Endometrial microvascular endothelial cells (primary cell): ENCODE measurements around the gene RAP1GAP2. TPM values are rescaled to one million over a fixed set of nuclear protein-coding genes. Genes with fewer than 3 reads are reported as not detected.

Experiments
- in situ Hi-C: cut with HindIII; loops from 2 replicates; pipeline ENCODE4 v1.10.0; 2017; ENCODE audit warnings: low sequenced_read_pairs, low pct_unique_long_range_greater_than_20kb; ENCODE audit errors: inconsistent ontology term
- total RNA-seq: library from RNA; depleted of rRNA; stranded (reverse); fragments of >200 nt; gene quantifications from one replicate; pipeline ENCODE4 v1.2.3, GENCODE V29; 2015; ENCODE audit errors: inconsistent ontology term

RAP1GAP2 gene
- total RNA-seq, 1 donor from 2014 or later: 2.5 TPM

- in situ Hi-C loops: no loop called here
Measured at GRCh38 chr17:2844416-2844815, 48.2 kb downstream of the RAP1GAP2 start.

GRCh38 chr17:2847381-2848333 is 51.4 kb downstream of the RAP1GAP2 start:
- in situ Hi-C loops: no loop called here

GRCh38 chr17:2849327-2849670 is 53.1 kb downstream of the RAP1GAP2 start:
- in situ Hi-C loops: no loop called here

GRCh38 chr17:2850991-2851390 is 54.8 kb downstream of the RAP1GAP2 start:
- in situ Hi-C loops: loop anchor here (25.0 kb wide), 2 partner anchors 89 to 161 kb away; no protein-coding TSS in a partner anchor

GRCh38 chr17:2851615-2852014 is 55.4 kb downstream of the RAP1GAP2 start:
- in situ Hi-C loops: loop anchor here (25.0 kb wide), 2 partner anchors 89 to 161 kb away; no protein-coding TSS in a partner anchor

DNA sequence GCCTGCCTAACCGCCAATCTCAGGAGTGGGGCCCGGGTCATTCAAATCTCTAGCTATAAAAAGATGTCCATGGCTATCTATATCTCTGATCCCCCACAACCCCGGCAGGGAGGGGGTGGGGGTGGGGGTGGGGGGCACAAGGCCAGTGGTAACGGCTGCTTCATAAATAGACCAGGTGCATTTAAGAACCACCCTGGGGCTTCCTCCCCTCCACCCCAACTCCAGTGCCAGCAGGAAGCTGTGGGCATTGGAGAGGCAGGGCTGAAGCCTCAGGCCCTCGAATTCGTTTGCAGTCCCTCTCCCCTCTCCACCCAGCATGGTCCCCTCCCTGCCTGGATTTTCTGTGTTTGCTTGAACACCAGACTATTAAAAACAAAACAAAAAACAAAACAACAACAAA is 56.0 kb downstream of the RAP1GAP2 start:
- in situ Hi-C loops: loop anchor here (25.0 kb wide), 2 partner anchors 90 to 160 kb away; no protein-coding TSS in a partner anchor

DNA sequence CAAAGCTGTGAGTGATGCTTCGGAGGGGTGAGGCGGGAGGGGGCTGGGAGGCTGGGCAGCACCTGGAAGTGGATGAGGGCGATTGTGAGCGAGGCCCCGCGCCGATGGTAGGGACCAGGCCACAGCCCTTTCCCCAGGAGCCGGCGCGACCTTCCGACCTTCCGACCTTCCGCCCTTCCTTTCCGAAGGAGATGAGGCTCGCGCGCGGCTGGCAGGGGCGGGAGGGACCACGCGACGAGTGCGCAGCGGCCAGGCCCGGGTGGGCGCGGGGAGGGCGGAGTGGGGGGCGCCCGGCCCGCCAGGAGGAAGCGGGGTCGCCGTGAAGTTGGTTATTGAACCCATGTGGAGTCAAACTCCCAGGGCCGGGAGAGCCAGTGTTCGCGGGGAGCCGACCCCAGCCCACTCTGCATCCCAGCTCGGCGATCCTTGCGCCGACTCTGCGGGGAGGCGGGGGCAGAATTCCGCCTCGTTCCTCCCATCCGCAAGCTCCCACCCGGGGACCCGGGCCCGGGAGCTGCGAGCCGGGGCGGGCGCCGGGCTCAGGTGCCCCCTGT is 56.6 kb downstream of the RAP1GAP2 start:
- in situ Hi-C loops: loop anchor here (25.0 kb wide), 2 partner anchors 91 to 159 kb away; no protein-coding TSS in a partner anchor

GRCh38 chr17:2853283-2854142 is 57.3 kb downstream of the RAP1GAP2 start:
- in situ Hi-C loops: loop anchor here (25.0 kb wide), 2 partner anchors 91 to 159 kb away; no protein-coding TSS in a partner anchor

DNA sequence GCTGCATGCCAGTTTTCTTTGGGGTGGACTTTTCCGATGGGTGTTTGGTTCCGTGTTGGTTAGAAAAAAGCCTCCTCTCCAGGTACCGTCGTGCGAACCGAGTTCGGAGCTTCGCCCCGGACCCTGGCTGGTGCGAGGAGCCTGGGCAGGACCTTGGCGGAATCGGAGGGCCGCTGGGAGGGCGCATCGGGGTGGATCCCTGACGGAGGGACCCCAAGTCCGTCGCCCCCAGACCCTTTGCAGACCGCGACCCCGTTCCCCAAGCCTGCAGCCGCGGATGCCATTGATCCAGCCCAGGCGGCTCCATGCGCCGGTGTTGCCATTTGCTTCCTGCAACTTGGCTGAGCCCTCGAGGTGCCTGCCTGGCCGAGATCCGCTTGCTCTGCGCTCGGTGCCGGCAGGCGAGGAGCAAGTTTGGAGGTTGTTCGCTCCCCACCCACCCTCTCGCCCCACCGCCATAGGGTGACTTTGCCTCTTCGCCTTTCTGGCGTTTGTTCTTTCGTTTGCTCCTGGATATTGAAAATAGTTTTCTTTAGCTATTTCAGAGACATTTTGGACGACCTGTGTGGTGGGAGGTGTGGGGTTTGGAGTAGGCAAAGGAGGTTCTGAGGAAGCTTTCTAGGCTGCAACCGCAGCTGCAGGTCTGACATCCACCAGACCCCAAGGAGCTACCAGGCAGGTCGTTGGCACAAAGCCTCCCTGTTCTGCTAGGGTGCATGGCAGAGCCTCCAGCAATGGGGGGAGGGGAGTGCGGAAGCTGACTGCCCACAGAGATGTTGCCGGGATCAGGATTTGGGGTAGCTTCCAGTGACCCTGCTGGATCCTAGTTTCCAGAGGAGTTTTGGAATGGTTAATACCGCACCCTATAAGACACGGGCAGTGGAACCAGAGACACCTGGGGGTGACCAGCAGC is 58.2 kb downstream of the RAP1GAP2 start:
- in situ Hi-C loops: loop anchor here (25.0 kb wide), 2 partner anchors 92 to 158 kb away; no protein-coding TSS in a partner anchor

DNA sequence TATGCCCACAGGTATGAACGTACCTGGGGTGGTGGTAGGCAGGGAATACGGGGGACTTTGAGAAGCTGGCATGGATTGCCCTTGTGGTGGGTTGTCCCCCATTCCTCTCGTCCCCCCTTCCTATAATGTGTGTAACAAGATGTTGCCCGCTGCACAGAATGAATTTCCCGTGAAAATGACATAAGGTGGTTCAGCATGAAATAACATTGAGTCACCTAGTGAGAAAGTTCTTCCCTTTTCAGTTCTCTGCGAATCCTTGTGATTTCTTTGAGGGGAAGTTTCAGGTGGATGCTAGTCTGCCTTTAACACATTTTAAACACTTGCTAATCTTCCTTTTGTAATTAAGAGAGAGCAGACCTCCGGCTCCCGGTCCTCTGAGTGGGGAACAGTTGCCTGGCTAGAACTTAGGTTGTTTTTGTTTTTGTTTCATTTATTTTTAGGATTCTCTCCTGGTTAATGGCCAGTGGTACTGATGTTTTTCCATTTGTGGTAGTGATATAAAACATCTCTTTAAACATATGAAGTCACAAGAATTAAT is 58.9 kb downstream of the RAP1GAP2 start:
- in situ Hi-C loops: loop anchor here (25.0 kb wide), 2 partner anchors 93 to 157 kb away; no protein-coding TSS in a partner anchor

- in situ Hi-C loops: loop anchor here (25.0 kb wide), 2 partner anchors 94 to 156 kb away; no protein-coding TSS in a partner anchor
Measured at GRCh38 chr17:2856727-2857126, 60.5 kb downstream of the RAP1GAP2 start.

GRCh38 chr17:2860045-2860444 is 63.8 kb downstream of the RAP1GAP2 start:
- in situ Hi-C loops: loop anchor here (25.0 kb wide), 2 partner anchors 98 to 152 kb away; no protein-coding TSS in a partner anchor

GRCh38 chr17:2860883-2861282 is 64.6 kb downstream of the RAP1GAP2 start:
- in situ Hi-C loops: loop anchor here (25.0 kb wide), 2 partner anchors 99 to 151 kb away; no protein-coding TSS in a partner anchor

GRCh38 chr17:2862197-2862596 is 66.0 kb downstream of the RAP1GAP2 start:
- in situ Hi-C loops: loop anchor here (25.0 kb wide), 2 partner anchors 100 to 150 kb away; no protein-coding TSS in a partner anchor

DNA sequence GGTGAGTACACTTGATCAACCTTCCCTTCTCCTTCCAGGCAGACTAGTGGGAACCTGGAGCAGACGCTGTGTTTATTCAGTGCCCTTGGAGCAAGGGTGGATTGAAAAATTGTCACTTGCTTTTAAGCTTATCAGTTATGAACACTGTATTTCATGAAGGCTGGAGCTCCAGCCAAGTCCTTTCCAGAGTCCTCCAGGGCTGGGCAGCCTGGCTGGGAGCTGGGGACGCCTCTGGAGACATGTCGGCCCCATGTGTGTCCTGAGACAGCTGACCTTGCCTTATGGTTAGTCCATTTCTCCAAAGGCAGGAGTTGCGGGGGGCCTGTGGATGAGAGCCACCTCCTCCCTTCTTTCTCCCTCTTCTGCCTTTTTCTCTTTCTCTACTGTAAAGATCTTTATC is 67.0 kb downstream of the RAP1GAP2 start:
- in situ Hi-C loops: loop anchor here (25.0 kb wide), 2 partner anchors 101 to 149 kb away; no protein-coding TSS in a partner anchor

GRCh38 chr17:2865228-2865627 is 69.0 kb downstream of the RAP1GAP2 start:
- in situ Hi-C loops: loop anchor here (25.0 kb wide), 2 partner anchors 103 to 147 kb away; no protein-coding TSS in a partner anchor
